ENCODE results near the gene ATF7.

- TF ChIP-seq CTCF (IDR thresholded peaks at IDR 0.05) (no peak), EZH2 (IDR thresholded peaks at IDR 0.05; ENCODE audit: borderline replicate concordance, insufficient read depth, low read depth, low read length, poor library complexity, severe bottlenecking) (no peak)
Measured at GRCh38 chr12:53624458-53624857, 1.7 kb downstream of the ATF7 start.

All from B cell (primary cell).